Measurements from ENCODE around the gene CEBPG.

CEBPG gene

DNA sequence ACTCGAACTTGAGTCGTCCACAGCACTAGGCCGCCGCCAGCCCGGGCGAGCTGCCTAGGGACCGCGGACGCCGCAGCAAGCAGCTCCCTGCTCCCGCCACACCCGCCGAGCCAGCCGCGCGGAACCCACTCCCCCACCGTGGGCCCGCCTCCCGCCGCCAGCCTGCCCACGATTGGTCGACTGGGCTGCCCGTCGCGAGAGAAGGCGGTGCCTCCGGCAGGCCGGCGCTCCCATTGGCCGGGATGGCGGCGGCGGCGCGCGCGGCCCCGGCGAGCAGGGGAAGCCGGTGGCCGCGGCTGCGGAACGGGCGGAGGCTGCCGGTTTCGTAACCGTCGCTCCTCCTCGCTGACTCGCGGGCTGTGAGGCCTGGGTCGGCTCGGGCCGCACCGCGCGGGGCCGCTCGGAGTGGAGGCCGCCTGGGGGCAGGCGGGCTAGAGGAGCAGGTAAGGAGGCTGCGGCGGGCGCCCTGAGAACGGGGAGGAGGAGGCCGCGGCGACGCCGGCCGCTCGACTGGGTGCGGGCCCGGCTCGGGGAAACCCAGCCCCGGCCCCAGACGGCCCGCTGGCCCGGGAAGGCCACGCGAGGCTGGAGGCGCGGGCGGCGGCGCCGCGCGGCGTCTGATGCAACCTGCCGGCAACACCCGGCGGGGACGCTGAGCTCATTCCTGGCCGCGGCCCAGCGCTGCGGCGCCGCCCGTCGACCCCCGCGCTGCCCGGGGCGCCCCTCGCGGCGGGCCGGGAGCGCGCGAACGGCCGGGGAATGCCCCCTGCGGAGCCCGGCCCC is at the start of gene CEBPG:
TSS of gene CEBPG (plus strand) at position 257 of the 783 bp plus-strand sequence. CDS start 5,531 bp downstream, outside the sequence.
- peak; percentile 93 for DNase-seq

DNA sequence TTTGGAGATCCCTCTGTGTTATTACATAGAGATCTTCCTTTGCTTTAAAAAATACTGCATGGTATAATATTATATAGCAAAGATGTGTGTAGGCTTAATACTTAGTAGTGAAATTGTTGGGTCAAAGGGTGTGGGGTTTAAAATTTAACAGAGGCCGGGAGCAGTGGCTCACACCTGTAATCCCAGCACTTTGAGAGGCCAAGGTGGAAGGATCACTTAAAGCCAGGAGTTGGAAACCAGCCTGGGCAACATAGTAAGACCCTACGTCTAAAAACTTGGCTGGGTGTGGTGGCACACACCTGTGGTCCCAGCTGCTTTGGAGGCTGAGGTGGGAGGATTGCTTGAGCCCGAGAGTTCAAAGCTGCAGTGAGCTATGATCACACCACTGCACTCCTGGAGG is 48.9 kb upstream of the CEBPG start:
- DNase-seq, result no peak

DNA sequence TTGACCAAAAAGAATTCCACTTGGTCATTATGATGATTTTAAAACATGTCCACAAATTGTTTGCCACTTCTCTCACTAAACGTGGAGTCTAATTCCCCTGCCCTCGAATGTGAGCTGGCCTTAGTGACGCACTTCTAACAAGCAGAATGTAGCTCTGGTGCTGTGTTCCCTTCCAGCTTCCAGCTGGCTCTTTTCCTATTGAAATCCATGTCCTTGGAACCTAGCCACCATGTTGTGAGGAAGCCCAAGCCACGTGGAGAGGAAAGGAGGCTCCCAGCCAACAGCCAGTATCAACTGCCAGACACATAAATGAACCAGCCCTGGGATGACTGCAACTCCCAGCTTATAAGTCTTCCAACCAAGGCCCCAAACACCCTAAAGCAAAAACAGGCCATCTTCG is 47.6 kb upstream of the CEBPG start:
- peak; percentile 6 for DNase-seq

DNA sequence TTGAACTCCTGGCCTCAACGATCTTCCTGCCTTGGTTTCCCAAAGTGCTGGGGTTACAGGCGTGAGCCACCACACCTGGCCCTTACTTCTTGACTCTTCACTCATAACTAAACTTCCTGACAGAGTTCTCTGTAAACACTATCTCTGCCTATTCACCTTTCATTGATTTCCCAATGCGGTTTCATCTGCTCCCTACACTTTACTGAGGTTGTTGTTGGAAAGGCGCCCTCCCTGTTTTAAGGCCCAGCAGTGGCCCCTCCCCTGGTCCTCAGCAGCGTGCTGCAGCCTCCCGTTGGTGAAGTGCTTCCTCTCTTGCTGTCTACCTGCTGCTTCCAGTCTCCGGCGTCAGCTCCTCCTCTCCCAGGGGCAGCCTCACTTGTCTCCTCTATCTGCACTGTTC is 44.4 kb upstream of the CEBPG start:
- no peak for DNase-seq

DNA sequence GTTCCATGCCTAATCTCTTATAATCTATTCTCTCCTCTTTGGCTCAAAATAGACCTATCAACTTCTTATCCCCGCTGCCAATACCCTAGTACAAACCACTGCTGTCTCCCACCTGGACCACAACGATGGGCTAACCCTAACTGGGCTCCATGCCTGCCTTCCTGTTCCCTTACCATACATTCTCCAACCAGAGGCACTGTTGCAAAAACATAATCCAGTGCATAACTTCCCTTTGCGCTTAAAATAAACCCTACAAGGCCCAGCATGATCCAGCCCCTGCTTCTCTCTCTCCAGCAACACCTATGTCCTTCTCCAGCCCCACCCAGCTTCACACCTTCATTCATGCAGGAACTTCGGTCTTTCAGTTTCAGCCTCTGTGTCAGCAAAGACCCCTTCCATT is 43.8 kb upstream of the CEBPG start:
- no peak for DNase-seq

DNA sequence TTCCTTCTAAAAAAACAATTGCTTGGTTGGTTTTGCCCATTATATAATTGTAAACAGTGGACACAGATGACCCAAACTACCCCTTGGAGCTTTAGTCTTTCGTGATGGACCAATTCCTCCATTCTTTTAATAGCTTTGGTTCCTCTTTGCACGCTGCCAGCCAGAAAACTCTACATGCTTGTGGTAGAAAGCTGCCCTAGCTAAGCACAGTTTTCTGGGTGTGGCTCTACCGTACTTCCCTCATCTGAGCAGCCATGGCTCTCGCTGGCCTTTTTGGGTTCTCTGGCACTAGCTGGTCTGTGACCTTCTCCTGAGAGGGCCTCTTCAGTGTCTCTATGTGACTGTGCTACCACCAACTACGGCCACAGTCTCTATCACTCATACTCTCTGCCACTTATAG is 41.3 kb upstream of the CEBPG start:
- no peak for DNase-seq

DNA sequence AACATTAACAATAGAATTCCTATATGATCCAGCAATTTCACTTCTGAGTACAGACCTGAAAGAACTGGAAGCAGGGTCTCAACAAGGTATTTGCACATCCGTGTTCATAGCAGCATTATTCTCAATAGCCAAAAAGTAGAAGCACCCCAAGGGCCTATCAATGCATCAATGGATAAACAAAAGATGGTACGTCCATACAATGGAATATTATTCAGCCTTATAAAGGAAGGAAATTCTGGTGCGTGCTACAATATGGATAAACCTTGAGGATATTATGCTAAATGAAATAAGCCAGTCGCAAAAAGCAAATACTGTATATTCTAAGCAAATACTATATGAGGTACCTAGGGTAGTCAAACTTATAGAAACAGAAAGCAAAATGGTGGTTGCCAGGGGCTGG is 40.4 kb upstream of the CEBPG start:
- DNase-seq, result no peak

DNA sequence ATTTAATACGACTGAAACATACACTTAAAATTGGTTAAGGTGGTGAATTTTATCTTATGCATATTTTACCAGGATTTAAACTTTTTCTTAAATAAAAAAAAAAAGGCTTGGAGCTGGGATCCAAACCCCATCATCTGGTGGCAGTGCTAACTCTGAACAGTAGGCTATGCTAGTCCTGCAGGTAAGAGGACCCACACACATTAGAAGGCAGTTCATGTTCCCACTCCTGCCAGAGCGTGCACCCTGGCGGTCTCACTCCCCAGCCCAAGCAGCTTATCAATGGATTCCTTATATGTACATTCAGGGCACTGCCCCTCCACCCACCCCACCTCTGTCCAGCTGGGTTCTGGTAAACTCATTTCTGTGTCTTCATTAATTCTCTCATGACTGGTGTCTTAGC is 39.9 kb upstream of the CEBPG start:
- no peak for DNase-seq

DNA sequence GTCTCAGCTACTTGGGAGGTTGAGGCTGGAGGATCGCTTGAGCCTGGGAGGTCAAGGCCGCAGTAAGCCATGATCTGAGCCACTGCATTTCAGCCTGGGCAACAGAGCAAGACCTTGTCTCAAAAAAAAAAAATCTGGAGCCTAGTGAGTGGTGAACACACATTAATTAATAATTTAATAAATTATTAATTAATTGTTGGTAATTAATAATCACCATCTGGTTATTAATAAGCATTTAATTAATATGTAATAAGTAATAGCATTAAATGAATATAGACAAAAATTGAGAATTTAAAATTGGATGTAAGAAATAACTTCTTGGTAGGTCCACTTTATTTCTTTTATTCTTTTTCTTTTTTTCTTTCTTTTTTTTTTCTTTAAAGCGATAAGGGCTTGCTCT is 39.2 kb upstream of the CEBPG start:
- DNase-seq, result no peak

DNA sequence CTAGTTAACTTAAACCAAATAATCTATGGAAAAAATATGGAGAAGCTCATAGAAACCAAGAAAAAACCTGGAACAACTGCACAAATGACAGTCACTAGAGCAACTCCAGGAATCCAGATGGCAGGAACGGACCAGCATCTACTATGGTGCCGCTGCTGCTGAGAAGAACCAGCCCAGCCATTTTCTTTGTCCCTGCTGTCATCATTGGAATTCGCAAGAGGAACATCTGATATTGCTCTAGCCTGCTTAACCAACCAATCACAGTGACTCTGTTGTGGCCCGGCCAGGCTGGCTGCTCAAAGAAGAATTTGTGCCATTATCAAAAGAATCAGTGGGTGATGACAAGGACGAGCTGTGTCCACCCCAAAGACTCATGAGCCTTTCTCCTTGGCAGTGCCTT is 38.1 kb upstream of the CEBPG start:
- no peak for DNase-seq

DNA sequence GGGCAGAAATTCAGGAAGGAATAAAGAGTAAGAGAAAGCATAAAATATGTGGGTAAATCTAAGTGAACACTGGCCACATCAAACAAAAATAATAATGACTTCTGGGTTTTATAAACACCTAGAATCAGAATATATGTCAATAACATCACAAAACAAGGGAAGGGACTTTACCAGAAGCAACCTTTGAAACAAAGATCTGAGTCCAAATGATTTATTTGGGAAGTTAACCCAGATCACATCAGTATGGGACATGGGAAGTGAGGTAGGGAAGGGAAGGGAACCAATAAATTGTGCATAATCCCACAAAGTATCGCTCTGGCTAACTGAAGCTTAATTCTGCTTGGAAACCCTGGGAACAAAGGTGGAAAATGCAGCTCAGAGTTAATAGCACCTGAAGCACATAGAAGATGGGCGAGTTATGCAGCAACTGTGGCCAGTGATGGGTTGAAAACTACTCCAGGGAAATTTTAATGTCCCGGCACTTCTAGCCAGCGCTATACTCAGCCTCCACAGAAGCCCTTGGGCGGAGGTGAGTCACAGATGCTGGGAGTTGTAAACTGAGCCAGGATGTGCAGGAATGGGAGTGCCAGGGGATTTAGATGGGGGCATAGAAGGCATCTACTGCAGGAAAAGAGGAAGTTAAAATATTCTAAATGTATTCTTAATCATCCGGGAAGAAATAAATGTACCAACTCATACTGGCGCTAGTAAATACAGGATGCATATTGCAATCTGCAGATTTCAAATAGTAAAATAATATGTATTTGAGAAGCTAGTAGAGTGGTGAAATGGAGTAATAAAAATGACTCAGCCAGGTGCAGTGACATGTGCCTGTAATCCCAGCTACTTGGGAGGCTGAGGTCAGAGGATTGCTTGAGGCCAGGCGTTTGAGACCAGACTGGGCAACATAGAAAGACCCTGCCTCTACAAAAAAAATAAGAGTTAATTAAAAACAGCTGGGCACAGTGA is 34.2 kb upstream of the CEBPG start:
- no peak for DNase-seq

DNA sequence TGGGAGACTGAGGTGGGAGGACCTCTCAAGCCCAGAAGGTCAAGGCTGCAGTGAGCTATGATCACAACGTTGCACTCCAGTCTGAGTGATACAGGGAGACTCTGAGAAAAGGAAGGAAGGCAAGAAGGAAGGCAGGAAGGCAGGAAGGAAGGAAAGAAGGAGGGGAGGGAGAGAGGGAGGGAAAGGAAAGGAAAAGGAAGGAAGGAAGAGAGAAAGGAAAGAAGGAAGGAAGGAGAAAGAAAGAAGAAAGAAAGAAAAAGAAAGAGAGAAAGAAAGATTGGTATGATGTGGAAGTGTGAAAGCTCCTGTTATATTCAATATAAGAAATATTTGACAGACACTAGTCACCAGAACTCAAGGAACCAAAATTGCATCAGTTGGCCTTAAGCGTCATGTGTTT is 32.5 kb upstream of the CEBPG start:
- no peak for DNase-seq

DNA sequence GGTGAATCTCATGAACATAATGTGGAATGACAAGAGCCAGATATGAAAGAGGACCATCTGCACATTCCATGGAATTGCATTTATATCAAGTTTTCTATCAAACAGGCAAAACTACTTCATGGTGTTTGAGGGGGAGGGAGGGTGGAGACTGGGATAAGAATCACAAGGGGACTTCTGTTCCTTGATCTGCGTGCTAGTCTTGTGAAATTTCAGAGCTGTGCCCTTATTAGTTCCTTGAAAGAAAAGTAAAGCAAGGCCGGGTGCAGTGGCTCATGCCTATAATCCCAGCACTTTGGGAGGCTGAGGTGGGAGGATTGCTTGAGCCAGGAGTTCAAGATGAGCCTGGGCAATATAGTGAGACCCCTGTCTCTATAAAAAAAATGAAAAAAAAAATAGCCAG is 30.2 kb upstream of the CEBPG start:
- DNase-seq, result no peak

DNA sequence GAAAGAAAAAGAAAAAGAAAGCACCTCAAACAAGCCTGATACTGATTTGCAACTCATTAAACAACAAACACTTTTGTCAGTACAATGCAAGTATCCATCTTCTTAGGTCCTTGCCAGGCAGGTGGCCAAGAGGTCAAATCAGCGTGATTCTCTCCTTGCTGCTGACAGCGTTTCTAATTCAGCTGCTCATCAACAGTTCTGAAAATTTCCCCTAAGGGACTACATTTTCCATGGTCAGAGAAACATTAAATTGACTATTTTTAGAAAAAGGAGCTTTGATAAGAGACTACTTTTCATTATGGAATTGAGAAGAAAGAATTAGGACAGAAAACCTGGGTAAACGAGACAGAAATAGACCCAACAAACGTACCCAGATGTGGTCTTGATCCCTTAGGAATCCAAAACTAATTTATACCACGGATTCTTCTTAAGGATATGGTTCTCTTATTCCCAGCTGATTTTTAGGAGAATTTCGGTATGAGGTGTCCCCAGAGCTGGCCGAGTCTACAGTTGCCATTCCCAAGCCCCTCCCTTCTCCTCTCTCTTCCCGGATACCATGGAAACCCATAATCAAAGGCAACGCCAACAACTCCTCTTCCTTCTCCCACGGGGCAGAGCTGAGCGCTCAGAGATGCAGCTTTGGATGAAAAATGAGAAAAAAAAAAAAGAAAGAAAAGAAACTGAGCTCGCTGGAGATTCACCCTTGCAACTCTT is 29.5 kb upstream of the CEBPG start:
- peak; percentile 10 for DNase-seq

DNA sequence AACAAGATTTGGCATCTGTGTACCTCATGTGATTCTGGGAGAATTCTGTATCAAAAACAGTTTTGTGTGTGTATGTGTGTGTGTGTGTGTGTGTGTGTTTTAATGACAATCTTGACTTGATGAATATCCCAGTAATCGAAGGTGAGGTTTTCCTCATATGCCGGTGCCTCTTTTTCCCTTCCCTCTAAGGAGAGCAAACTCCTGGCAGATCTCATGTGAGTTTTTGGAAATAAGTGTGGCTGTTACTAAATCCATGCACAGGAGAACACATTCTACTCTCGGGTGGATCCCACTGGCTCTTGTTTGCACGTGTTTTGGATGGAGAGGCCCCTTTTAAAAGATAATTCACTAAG is 29.0 kb upstream of the CEBPG start:
- DNase-seq, result no peak

DNA sequence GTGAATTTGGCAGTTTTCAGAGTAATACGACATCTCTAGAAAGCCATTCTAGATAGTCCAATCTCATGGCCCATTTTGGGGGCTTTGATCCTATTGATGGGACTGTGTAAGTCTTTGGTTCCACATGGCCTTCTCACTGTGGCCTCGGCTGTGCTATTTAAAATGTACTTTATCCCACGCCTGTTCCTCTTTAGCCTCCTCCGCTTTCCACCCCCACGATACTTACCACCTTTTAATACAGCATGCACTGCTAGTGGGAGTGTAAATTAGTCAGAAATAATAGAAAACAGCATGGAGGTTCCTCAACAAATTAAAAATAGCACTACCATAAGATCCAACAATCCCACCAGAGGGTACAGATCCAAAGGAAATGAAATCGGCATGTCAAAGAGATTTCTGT is 28.3 kb upstream of the CEBPG start:
- DNase-seq, result no peak

DNA sequence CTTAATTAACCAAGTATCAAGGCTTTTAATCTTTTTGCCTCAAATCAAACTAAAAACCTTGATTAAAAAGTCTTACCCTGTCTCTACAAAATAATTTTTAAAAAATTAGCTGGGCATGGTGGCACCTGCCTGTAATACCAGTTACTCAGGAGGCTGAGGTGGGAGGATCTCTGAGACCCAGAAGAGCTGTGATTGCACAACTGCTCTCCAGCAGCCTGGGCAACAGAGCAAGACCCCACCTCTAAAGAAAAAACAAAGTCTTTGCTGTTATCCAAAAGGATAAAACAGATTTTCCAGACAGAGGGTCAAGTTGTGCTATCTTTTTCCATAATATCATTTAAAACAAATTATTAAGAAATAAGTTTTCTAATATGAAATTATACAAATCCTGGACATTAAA is 26.8 kb upstream of the CEBPG start:
- no peak for DNase-seq

DNA sequence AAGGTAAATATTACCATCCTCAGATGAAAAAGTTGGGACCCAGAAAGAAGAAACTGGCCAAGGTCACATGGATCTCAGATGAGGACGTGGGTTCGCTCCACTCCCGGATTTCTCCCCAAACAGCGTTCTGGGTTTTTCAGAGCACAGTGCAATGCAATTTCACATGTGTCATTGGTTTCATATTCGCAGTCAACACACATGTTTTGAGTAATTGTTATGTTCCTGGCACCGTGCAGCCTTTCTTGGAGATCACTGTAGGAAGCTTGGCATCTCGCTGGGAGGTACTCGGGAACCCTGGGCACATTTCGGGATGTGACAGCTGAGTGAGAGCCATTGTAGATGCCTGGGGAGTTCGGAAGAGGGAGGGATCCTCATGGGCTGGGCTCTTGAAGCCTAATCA is 26.2 kb upstream of the CEBPG start:
- no peak for DNase-seq

DNA sequence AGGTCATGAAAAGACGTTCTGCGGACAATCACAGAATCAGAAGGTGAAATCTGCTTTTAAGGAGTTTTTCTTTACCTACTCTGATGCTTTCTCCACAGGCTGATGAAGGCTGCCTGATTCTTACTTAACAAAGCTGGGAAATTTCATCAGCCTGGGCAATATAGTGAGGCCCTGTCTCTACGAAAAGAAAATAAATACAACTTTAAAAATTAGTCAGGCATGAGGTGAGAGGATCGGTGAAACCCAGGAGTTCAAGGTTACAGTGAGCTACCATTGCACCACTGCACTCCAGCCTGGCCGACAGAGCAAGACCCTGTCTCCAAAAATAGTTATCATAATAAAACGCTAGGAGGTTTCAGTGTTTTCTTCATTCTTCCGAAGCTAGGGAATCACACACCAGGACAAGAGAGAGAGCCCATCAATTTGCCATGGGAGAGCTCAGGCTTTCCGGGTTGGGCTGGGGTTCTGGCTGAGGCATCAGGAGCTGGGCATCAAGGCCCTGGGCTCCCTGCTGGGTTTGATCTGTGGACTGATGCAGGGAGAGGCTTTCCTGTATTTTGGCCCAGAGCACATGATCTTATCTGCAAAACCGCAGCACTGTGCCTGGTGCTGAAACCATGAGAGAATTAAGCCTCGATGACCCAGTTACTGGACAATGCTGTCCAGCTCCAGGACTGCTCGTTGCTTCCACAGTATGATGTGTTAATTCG is 25.1 kb upstream of the CEBPG start:
- peak; percentile 1 for DNase-seq

DNA sequence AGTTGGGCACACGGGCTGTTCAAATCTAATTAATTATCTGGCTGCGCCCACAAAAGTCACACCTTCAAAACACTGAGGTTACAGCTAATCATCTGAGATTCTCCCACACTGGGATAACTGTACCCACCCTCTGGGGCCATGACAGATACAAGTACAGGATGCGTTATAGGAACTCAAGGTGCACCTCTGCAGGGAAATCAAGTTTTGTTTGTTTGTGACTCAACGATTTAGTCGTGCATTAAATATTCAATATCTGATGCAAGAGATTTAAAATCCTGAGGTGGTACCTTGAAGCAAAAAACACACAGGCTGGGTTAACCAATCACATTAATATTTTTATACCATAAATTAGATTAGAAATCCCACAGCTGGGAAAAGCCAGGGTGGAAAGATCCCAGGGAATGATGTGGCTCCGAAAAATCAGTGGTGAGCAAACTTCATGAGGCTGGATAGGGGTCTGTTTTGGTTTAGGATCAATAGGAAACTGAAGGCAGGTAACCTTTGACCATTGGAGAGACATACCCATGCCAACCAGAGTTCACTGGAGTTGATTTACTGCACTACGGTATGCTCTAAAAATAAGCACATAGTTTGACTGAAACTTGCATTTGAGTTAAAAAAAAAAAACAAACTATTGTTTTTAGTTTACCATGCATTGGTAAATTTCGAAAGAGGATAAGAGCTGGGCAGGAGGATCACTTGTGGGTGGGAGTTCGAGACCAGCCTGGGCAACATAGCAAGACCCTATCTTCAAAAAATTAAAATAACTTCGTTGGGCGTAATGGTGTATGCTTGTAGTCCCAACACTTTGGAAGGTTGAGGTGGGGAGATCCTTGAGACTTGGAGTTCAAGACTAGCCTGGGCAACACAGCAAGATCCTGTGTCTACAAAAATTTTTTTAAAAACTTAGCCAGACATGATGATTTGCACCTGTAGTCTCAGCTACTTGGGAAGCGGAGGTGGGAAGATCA is 23.9 kb upstream of the CEBPG start:
- DNase-seq, result no peak

DNA sequence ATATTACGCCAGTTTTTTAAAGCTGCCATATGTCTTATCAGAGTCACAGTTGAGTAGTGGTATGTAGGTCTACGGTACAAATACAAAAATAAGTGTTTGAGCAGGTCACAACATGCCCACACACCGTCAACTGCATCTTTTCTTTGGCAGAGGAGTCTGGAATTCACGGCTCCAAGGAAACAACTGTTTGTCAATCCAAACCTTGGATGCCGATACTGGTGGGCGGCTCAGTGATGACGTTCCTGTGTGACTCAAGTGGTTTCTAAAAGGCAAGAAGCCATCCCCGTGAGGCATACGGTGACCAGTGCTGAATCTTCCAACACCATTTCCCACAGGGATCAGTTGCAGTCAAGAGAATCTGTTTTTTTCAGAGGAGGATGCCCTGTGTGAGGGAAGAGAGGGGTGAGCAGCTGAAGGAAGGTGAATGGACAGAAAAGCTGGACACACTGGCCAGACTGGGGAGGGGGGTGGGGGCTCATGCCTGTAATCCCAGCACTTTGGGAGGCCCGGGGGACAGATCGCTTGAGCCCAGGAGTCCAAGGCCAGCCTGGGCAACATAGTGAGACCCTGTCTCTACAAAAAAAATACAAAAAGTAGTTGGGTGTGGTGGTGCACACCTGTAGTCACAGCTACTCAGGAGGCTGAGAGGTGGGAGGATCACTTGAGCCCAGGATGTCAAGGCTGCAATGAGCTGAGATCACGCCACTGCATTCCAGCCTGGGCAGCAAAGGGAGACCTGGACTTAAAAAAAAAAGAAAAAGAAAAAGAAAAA is 22.8 kb upstream of the CEBPG start:
- peak; percentile 34 for DNase-seq

Data from fibroblast of skin of right biceps (primary cell).